MCF 10A (cell line): ENCODE data around the gene FMNL2. TPM values are rescaled to one million over a fixed set of nuclear protein-coding genes. Genes with fewer than 3 reads are reported as not detected.

ENCODE experiments used
- BruUV-seq: library from RNA; stranded (reverse); fragments of 400-500 nt; replicated peaks from 2 replicates; lab custom pipeline; 2021; lab: Mats Ljungman, UMichigan
- CTCF ChIA-PET: fragments of 300-600 bp; sonication (Branson Sonifier 250); formaldehyde crosslinking; extraction: SDS; loops from one replicate; lab custom pipeline; 2021; ENCODE audit warnings: antibody characterized with exemption, inconsistent platforms; lab: Yijun Ruan, JAX
- POLR2A ChIA-PET: fragments of 300-600, 350-650 bp; sonication (Branson Sonifier 250); formaldehyde crosslinking; extraction: SDS; loops from one replicate; lab custom pipeline; 2020; ENCODE audit warnings: antibody characterized with exemption, inconsistent platforms; lab: Yijun Ruan, JAX
- DNase-seq: peaks from one replicate; pipeline ENCODE4 v3.0.0-alpha.2; 2018; ENCODE audit not compliant: unreplicated experiment
- H3K27ac Mint-ChIP-seq: one replicate; pipeline ENCODE4 v1.8.0; 2022; ENCODE audit warnings: mild to moderate bottlenecking, low read depth, mixed read lengths; ENCODE audit not compliant: unreplicated experiment
- H3K27me3 Mint-ChIP-seq: one replicate; pipeline ENCODE4 v1.8.0; 2022; ENCODE audit warnings: mixed read lengths; ENCODE audit not compliant: insufficient read depth, unreplicated experiment
- H3K36me3 Mint-ChIP-seq: one replicate; pipeline ENCODE4 v1.8.0; 2022; ENCODE audit warnings: mild to moderate bottlenecking, moderate library complexity, mixed read lengths; ENCODE audit not compliant: insufficient read depth, unreplicated experiment
- H3K4me1 Mint-ChIP-seq: one replicate; pipeline ENCODE4 v1.8.0; 2022; ENCODE audit warnings: mixed read lengths; ENCODE audit not compliant: insufficient read depth, unreplicated experiment
- H3K4me3 Mint-ChIP-seq: one replicate; pipeline ENCODE4 v1.8.0; 2022; ENCODE audit warnings: mild to moderate bottlenecking, moderate library complexity, mixed read lengths; ENCODE audit not compliant: unreplicated experiment
- H3K9me3 Mint-ChIP-seq: one replicate; pipeline ENCODE4 v1.8.0; 2022; ENCODE audit warnings: mixed read lengths; ENCODE audit not compliant: unreplicated experiment
- intact Hi-C: fragments of 100-400 bp; cut with micrococcal nuclease; formaldehyde crosslinking; loops from 2 replicates; pipeline ENCODE4 v1.14.1; 2022
- total RNA-seq: library from RNA; stranded (reverse); gene quantifications from 2 replicates; pipeline ENCODE4 v1.2.3, GENCODE V29; 2022
- TF ChIP-seq, protein P1 (sequence below): fragments of 200-600 bp; IDR thresholded peaks from one replicate; pipeline ENCODE4 v1.8.0; 2022; ENCODE audit warnings: antibody characterized with exemption, mild to moderate bottlenecking; ENCODE audit not compliant: unreplicated experiment

Gene FMNL2
- total RNA-seq, 1 experiment from 2014 or later = 76.5 TPM

DNA sequence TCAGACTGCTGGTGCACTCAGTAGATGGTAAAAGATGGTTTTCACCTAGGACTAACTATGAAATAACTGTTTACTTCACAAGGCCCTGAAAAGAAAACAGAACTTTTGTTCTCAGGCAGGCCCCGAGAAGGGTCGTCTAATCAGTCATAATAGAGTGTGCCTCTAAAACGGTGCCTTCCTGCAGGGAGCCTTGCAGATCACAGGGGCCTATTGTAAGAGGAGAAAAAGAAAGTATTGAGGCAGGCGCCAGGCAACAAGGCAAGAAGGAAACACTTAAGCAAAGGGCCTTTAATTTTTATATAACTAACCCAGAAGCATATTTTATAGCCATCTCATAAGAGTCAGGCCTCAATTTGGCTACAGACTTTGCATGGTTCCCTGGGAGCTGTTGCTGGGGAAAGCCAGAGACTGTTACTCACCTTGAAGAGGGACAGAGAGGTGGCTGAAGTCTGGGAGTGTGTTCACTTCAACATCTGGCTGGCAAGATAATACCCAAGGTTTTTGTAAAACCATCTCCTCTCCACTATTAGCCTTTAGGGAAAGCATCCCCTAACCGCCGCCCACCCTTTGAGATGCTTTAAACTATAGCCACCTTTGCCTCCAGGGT lies 265.2 kb downstream of the FMNL2 start:
- no TSS peak for BruUV-seq
- CTCF ChIA-PET = interaction anchor here (0.6 kb wide), 1 partner anchor 99 kb away, joined by 3 read pairs; no protein-coding TSS in a partner anchor
- Mint-ChIP-seq H3K27ac (peak overlapping the region; percentile 7), H3K4me1 (peaks cover 10% of the 10 kb centered on the region), H3K36me3 (peaks cover 22% of the 10 kb centered on the region), H3K27me3 (no peaks in the 10 kb centered on the region), H3K4me3 (no peak overlapping the region), H3K9me3 (no peaks in the 10 kb centered on the region)
- intact Hi-C loops = no loop called here
- POLR2A ChIA-PET = interaction anchor here (0.8 kb wide), 1 partner anchor 10 kb away, joined by 3 read pairs; no protein-coding TSS in a partner anchor
- TF ChIP-seq, protein P1, sequence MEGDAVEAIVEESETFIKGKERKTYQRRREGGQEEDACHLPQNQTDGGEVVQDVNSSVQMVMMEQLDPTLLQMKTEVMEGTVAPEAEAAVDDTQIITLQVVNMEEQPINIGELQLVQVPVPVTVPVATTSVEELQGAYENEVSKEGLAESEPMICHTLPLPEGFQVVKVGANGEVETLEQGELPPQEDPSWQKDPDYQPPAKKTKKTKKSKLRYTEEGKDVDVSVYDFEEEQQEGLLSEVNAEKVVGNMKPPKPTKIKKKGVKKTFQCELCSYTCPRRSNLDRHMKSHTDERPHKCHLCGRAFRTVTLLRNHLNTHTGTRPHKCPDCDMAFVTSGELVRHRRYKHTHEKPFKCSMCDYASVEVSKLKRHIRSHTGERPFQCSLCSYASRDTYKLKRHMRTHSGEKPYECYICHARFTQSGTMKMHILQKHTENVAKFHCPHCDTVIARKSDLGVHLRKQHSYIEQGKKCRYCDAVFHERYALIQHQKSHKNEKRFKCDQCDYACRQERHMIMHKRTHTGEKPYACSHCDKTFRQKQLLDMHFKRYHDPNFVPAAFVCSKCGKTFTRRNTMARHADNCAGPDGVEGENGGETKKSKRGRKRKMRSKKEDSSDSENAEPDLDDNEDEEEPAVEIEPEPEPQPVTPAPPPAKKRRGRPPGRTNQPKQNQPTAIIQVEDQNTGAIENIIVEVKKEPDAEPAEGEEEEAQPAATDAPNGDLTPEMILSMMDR = no peak
- DNase-seq = no peak

DNA sequence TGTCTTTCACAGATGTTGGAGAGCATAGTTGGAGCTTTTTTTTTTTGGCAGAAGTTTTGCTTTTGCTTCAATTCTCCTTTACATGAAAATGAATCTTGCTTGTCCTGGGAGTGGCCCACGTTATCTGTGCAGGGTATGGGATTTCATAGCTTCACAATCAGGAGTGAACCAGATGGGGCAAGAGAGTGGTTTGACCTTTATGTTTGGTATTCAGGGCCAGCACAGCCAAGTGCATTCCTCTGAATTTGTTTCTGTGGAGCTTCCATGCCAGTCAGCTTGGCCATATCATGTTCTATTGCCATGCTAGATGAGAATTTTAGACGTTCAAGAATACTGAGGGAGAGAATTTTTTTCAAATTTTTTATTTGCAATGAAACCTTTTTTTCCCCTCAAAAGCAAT lies 265.7 kb downstream of the FMNL2 start:
- Mint-ChIP-seq H3K27me3 (no peaks in the 10 kb centered on the region), H3K9me3 (no peaks in the 10 kb centered on the region), H3K4me1 (peaks cover 10% of the 10 kb centered on the region), H3K36me3 (peaks cover 22% of the 10 kb centered on the region), H3K4me3 (no peak overlapping the region), H3K27ac (no peak overlapping the region)
- intact Hi-C loops = no loop called here
- no TSS peak for BruUV-seq
- DNase-seq = no peak
- TF ChIP-seq, protein P1 = no peak
- CTCF ChIA-PET = interaction anchor here (0.6 kb wide), 1 partner anchor 99 kb away, joined by 3 read pairs; no protein-coding TSS in a partner anchor
- POLR2A ChIA-PET = interaction anchor here (0.6 to 0.8 kb wide), 2 partner anchors 11 to 127 kb away, joined by 3 read pairs; no protein-coding TSS in a partner anchor

DNA sequence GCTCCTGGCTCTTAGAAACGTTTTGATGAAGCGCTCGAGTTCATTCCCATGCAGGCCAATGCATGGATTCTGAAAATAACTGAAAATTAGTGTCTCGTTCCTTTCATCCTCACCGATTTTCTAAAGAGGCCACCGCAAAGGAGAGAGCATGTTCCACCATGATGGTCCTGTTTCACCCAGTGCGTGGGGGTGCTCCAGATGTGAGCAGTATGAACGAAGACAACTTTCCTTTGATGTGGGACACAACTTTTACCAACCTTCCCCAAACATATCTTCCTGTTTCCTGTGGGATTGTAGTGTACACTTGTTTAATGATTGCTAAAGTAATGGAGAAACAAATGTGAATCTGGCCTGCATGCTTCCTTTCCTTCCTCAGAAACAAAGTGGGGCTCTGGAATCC lies 267.8 kb downstream of the FMNL2 start:
- POLR2A ChIA-PET = no interaction called here
- H3K36me3 Mint-ChIP-seq = peaks cover 32% of the 10 kb centered on the region
- TF ChIP-seq, protein P1 = no peak
- BruUV-seq = no TSS peak
- H3K27ac Mint-ChIP-seq = no peak overlapping the region
- no peaks in the 10 kb centered on the region for H3K9me3 Mint-ChIP-seq
- peaks cover 10% of the 10 kb centered on the region for H3K4me1 Mint-ChIP-seq
- H3K27me3 Mint-ChIP-seq = no peaks in the 10 kb centered on the region
- CTCF ChIA-PET = interaction anchor here (0.6 to 1.0 kb wide), 4 partner anchors 9 to 356 kb away, joined by 4 to 6 read pairs (median 5); no protein-coding TSS in a partner anchor
- H3K4me3 Mint-ChIP-seq = no peak overlapping the region
- intact Hi-C loops = no loop called here
- no peak for DNase-seq

DNA sequence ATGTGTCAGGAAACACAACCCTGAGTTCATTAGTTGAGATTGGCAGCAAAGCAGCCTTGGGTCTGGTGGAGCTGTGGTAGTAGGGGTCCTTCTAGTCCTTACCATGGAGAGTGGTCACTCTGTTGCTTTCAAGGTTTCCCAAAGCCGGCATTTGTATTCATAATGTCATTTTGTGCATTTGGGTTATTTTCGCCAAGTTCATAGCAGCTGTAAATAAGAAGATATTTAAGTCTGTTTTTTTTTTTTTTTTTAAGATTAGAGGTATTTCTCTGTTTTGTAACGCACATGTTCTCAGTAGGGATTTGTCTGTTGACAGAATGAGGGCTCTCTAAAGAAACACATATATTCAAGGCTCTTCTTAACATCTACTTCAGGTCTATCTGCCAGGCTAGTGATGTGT lies 268.2 kb downstream of the FMNL2 start:
- CTCF ChIA-PET = interaction anchor here (0.6 to 0.8 kb wide), 2 partner anchors 25 to 357 kb away, joined by 4 to 5 read pairs; no protein-coding TSS in a partner anchor
- no peak overlapping the region for H3K27ac Mint-ChIP-seq
- no peak overlapping the region for H3K4me3 Mint-ChIP-seq
- H3K36me3 Mint-ChIP-seq = peaks cover 35% of the 10 kb centered on the region
- H3K4me1 Mint-ChIP-seq = peaks cover 10% of the 10 kb centered on the region
- H3K27me3 Mint-ChIP-seq = no peaks in the 10 kb centered on the region
- no TSS peak for BruUV-seq
- no peaks in the 10 kb centered on the region for H3K9me3 Mint-ChIP-seq
- intact Hi-C loops = no loop called here
- TF ChIP-seq, protein P1 = no peak
- POLR2A ChIA-PET = no interaction called here
- no peak for DNase-seq
